ENCODE results near the gene TMEM50A.

DNA sequence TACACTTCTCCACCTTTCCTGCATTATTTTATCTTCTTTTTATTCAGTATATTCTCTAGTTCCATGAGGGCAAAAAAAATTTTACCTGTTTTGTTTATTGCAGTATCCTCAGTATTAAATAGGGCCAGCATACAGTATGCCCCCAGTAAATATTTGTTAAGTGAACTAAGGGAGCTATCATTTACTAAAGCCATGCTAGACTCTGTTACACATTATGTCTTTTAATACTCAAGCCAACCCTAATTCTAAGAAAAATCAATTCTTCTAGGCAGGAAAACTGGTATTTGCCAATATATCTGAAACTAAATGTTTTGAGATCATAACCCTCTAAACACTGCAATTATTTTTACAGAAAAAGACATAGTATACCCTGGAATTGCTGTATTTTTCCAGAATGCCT lies 18.3 kb downstream of the TMEM50A start:
- TF ChIP-seq, protein P1, sequence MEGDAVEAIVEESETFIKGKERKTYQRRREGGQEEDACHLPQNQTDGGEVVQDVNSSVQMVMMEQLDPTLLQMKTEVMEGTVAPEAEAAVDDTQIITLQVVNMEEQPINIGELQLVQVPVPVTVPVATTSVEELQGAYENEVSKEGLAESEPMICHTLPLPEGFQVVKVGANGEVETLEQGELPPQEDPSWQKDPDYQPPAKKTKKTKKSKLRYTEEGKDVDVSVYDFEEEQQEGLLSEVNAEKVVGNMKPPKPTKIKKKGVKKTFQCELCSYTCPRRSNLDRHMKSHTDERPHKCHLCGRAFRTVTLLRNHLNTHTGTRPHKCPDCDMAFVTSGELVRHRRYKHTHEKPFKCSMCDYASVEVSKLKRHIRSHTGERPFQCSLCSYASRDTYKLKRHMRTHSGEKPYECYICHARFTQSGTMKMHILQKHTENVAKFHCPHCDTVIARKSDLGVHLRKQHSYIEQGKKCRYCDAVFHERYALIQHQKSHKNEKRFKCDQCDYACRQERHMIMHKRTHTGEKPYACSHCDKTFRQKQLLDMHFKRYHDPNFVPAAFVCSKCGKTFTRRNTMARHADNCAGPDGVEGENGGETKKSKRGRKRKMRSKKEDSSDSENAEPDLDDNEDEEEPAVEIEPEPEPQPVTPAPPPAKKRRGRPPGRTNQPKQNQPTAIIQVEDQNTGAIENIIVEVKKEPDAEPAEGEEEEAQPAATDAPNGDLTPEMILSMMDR (conservative IDR thresholded peaks at IDR 0.05 in 1 of 2, IDR thresholded peaks at IDR 0.05 in 1 of 2; ENCODE audit: low read depth in 1 of 2, low read length in 2 of 2) = no peak
- TF ChIP-seq EZH2 (IDR thresholded peaks at IDR 0.05; ENCODE audit: low read length, missing control alignments) = no peak

Measured in fibroblast of lung (primary cell).